Stimulated activated CD8-positive, alpha-beta memory T cell treated with anti-CD3 and anti-CD28 coated beads, Interleukin-12 subunit alpha, Interleukin-12 subunit beta, amount 100 ng/mL, for 4 hours (primary cell): ENCODE measurements around the gene HSF5.
"Not testable (repeated sequence)": the region's sequence is repeated elsewhere in the genome, so short reads cannot be mapped to it uniquely, and the experiment has no call there.

Experiments used
- DNase-seq: peaks from one replicate; pipeline ENCODE4 v3.0.0-alpha.2; 2020; ENCODE audit warnings: low read depth

HSF5 gene

GRCh38 chr17:58516644-58517377 is 28.6 kb upstream of the HSF5 start:
- DNase-seq: no peak

- no peak for DNase-seq
Observed at GRCh38 chr17:58515286-58515685, 27.1 kb upstream of the HSF5 start.

DNA sequence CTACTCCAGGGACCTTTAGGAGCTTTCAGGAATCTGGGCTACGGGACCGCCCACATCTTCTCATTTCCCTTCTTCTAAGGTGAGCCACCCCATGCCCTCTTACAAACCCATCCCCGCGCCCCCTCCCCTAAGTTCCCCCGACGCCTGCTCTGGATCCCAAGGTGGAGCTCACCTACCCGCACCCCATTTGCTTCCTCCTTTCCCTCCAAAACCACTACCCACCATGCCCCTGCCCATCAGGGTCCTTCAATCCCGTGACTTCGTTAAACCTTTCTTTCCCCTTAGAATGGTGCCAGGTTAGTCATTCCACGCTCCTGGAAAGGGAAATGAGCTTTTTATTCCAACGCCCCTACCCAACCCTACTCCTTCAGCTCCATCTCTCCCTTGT is 26.6 kb upstream of the HSF5 start:
- DNase-seq: no peak

DNA sequence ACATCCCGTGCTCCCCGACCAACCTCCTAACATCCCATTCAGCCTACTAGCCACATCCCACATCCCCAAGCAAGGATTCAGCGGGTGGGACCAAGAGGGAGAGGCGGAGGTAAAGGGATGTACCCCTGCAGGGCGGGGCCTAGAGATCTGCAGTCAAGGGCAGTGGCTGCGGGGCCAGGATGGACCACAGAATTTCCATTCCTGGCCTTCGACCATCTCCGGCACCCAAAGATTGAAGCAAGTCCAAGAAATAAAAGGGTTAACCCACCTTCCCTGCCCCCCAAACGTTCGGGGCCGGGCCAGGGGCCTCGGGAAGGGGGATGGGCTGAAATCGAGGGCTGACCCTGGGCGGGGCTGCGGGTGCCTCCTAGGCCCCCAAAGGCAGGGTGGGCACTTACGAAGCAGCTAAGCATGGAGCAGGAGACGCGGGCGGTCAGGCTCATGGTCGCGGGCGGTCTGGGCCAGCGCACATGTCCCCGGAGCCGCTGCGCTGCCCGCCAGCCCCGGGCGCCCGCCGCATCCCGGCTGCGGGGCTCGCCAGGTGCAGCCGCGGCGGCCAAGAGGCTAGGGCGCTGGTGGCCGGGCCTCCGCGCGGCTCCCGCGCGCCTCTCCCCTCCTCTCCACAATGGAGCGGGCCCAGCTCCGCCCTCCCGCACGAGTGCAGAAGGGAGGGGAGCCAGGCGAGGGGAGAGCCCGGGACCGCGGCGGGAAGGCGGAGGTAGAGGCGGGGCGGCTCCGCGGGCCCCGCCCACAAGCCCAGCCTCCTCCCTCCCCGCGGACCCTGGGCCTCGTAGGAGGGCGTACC is 26.0 kb upstream of the HSF5 start, which contains the start of gene MTMR4:
TSS of gene MTMR4 (minus strand) at position 674 of the 805 bp plus-strand sequence. CDS start at position 443, 231 bp downstream.
- peak; percentile 54 for DNase-seq

DNA sequence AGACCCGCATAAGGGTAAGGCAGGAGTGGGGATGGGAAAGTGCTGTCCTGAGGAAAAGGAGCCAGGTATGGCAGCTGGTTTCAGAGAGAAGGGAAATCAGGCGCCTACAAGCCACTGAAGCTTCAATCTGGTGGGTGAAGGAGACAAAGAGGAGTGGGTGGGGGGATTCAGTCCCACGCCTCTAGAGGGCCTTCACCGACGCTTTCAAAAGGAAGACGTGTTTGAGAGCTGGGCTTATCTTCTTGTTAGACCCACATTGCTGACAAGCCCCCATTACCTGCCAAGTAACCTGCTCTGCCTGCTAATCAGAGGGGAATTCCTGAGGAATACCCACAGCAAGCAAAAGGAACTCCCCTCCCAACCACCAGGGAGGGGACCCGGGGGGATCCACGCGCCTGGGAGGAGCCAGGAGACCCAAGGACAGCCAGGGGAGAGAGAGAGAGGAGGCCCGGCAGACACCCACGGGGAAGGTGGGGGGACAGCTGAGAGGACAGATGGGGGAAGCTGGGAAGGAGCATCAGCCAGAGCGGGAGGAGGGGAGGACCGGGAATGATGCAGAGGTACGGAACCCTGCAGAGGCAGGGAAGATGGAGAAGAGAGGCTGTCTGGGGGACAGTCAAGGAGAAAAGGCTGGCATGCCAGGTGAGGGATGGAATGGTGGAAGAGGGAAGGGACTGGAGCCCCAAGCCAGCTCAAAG is 25.2 kb upstream of the HSF5 start:
- DNase-seq: no peak

DNA sequence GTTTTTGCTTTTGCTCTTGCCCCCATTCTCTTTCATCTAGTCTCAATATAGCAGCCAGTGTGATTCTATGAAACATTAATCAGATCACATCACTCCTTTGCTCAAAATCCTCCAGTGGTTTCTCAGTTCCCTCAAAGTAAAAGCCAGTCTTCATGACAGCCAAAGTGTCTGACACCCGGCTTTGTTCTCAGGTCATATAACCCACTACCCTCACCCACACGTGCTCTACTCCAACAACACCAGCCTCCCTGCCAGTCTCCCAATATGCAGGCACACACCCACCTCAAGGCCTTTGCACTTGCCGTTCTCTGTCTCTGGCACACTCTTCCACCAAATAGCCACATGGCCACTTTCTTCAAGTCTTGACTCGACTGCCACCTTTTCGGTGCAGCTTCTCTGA is 21.9 kb upstream of the HSF5 start:
- no peak for DNase-seq

- DNase-seq: no peak
Observed at GRCh38 chr17:58508341-58509067, 20.3 kb upstream of the HSF5 start.

DNA sequence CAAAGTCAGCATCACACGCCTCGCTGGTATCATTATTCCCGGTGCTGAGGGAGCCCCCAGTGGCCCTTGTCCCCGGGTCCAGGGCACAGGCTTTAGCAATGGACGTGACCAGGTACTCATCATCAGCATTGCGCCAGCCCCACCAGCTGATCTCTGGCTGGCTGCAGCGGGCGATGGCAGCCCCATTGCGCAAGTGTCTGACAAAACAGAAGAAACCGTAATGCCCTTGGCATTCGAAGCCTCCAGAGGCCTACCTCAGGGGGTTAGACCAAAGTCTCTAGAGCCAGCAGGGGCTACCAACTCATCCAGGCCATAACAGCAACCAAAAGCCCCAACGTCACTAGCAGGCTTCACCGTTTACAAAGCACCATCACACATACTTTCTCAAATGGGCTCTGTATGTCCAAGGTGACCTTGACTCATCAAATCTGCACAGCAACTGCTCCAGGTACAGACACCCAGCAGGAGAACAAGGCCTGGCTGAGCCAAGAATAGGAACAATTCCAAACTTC is 19.0 kb upstream of the HSF5 start:
- DNase-seq: no peak

DNA sequence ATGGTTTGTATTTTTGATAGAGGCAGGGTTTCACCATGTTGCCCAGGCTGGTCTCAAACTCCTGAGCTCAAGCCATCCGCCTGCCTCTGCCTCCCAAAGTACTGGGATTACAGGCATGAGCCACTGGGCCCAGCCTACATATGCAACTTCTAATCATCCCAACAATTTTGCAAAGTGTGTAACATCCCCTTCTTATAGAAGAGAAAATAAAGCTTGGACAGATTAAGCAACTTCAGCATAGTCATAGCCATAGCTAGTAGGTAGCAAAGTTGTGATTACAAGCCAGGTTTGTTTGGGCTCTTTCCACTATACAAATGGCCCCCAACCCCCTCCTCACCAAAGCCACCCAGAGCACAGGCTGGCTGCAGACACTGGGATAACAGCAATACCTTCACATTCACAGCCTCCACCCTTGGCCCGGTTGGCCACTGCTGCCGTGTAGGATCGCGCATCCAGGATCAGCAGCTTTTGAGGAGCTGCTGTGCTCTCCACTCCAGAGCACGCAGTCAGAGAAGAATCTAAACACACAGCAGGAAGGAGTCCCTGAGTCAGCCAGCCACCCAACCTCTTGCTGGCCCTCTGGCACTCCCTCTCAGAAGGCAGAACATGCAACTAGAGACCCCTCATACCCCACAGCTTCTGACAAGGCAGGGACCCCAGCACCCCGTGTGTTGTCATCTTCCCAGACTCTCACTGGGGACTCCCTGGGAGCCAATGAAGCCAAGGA is 18.3 kb upstream of the HSF5 start:
- no peak for DNase-seq

DNA sequence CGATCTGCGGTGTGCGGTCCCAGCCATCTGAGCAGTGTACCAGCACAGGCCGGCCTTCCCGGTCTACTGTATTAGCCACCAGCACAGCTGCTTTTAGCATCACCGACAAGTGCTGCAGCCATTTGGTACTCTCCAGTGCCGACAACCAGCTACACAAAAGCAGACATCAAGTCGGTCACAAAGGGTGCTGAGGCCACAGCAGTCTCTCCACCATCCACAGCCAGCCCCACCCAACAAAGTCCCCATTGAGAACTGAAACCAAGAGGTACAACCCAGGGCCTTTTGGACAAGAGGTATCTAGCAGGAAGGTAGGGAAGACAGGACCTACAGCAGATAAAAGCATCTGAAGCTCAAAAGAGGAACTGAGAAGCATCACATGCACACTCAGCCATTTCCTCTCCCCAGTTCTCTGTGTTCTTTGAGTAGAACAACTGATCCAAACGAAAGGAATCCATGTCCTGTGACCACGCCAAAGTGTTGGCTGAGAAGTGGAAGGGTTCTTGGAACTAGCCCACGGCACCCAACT is 16.7 kb upstream of the HSF5 start:
- DNase-seq: no peak

DNA sequence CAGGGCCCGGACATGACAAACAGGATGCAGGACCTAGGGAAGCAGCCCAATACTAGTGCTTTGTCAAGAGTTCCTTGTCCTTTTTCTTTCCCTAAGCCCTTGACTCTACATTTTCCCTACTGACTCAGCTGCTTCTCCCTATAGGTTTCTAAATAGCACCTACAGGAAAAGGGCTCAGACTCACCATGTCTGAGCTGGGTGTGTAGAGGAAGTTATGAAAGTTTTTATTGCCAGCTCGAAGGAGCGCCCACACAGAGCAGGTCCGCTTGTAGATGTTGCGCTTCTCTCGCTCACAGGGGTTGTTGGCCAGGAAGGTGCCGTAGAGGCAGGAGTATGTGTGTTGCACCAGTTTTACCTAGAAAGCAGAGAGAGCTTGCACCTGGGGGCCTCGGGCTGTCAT is 15.7 kb upstream of the HSF5 start:
- DNase-seq: no peak

- DNase-seq: not testable (repeated sequence)
Observed at GRCh38 chr17:58503134-58503533, 14.9 kb upstream of the HSF5 start.

- no peak for DNase-seq
Observed at GRCh38 chr17:58501451-58501850, 13.2 kb upstream of the HSF5 start.

DNA sequence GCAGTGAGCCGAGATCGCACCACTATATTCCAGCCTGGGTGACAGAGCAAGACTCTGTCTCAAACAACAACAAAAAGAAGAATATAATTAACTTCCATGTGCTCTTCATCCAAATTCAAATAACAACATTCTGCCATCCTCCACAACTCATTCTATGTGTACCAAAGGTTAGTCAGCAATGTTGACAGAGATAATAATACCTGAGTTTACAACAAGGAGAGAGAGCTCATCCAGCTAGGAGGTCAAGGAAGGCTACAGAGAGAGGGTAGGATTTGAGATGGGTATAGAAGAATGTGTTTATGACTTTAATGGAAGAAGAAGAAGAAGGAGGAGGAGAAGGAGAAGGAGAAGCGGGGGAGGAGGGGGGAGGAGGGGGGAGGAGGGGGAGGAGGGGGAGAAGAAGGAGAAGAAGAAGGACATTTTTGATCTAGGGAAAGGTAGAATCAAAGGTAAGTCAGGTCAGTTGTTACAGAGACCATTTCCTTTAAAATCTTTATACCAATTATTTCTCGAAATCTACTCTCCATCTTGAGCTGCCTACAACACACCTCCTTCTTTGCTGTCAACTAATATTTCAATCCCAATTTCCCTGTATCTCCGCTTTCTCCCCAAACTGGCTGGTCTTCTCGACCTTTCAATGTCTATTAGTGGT is 10.1 kb upstream of the HSF5 start:
- no peak for DNase-seq

- DNase-seq: no peak
Observed at GRCh38 chr17:58493506-58493905, 5.3 kb upstream of the HSF5 start.

DNA sequence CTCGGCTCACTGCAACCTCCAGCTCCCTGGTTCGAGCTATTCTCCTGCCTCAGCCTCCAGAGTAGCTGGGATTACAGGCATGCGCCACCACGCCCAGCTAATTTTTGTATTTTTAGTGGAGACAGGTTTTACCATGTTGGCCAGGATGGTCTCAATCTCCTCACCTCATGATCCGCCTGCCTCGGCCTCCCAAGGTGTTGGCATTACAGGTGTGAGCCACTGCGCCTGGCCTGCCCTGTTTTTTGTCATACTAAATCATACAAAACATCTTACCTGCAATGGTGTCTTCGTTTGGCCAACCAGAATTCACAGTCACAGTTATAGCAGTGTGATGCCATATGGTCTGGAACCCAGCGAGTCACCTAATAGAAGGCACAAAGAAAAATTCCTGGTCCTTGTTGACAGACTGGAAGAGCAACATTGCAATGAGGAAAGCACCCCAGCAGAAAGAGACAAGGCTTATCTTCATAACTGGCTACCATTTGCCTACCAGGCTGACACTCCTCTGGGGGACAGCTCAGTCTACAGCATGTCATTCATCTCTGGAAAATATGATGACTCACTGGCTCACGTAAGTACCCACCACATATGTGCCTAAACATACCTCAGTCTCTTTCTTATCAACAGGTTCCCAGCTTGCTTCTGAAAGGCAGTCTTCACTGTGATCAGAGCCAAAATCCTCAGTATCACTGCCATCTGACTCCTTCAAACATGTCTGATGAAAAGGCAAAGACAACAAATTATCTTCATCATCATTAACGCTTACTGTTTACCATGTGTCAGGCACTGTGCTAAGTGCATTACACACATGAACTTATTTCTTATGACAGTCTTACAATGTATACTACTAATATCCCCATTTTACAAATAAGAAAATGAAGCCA is 4.3 kb upstream of the HSF5 start:
- DNase-seq: no peak

DNA sequence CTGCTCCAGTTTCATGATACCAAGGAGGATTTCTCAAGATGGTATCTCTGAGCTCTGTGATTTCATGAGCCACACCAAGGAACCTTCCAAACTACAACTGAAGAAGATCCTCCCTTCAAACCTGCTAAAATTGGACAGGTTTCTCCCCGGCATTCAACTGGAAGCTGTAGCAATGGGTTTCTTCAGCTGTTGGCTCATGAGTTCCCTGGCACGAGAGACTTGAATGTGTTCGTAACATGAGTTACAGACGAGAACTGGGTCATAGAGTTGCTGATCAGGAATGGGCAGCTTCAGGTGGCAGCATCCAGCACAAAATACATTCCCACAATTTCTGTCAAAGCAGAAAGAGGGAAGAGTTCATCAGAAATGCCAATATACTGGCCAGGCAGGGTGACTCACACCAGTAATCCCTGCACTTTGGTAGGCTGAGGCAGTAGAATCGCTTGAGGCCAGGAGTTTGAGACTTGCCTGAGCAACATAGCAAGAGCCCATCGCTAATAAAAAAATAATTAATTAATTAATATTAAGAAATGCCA is 3.4 kb upstream of the HSF5 start:
- no peak for DNase-seq

- no peak for DNase-seq
Observed at GRCh38 chr17:58488428-58488890, 251 bp upstream of the HSF5 start.

- no peak for DNase-seq
Observed at GRCh38 chr17:58484600-58484999, 3.6 kb downstream of the HSF5 start.
